Fibroblast of skin of back (primary cell): ENCODE data around the gene PDS5A. TPM values are rescaled to one million over a fixed set of nuclear protein-coding genes. Genes with fewer than 3 reads are reported as not detected.
A peak's percentile ranks its signal among the peaks of the same experiment; 100 is the strongest.
"Not testable (repeated sequence)": the region's sequence is repeated elsewhere in the genome, so short reads cannot be mapped to it uniquely, and the experiment has no call there.

ENCODE experiments used
- DNase-seq: peaks from one replicate; pipeline ENCODE4 v3.0.0-alpha.2; 2013
- polyA plus RNA-seq, 2 experiments: library from polyadenylated mRNA; unstranded; fragments of 120-200 nt; gene quantifications; one replicate each; pipeline ENCODE4 v1.2.1, GENCODE V29; 2013; ENCODE audit not compliant: insufficient read length in 2 of 2

PDS5A gene, protein sequence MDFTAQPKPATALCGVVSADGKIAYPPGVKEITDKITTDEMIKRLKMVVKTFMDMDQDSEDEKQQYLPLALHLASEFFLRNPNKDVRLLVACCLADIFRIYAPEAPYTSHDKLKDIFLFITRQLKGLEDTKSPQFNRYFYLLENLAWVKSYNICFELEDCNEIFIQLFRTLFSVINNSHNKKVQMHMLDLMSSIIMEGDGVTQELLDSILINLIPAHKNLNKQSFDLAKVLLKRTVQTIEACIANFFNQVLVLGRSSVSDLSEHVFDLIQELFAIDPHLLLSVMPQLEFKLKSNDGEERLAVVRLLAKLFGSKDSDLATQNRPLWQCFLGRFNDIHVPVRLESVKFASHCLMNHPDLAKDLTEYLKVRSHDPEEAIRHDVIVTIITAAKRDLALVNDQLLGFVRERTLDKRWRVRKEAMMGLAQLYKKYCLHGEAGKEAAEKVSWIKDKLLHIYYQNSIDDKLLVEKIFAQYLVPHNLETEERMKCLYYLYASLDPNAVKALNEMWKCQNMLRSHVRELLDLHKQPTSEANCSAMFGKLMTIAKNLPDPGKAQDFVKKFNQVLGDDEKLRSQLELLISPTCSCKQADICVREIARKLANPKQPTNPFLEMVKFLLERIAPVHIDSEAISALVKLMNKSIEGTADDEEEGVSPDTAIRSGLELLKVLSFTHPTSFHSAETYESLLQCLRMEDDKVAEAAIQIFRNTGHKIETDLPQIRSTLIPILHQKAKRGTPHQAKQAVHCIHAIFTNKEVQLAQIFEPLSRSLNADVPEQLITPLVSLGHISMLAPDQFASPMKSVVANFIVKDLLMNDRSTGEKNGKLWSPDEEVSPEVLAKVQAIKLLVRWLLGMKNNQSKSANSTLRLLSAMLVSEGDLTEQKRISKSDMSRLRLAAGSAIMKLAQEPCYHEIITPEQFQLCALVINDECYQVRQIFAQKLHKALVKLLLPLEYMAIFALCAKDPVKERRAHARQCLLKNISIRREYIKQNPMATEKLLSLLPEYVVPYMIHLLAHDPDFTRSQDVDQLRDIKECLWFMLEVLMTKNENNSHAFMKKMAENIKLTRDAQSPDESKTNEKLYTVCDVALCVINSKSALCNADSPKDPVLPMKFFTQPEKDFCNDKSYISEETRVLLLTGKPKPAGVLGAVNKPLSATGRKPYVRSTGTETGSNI (N-terminal part only)
- polyA plus RNA-seq (2013, experiment 1 of 2; ENCODE audit: insufficient read length) = 37.3 TPM
- 37.6 TPM for polyA plus RNA-seq (2013, experiment 2 of 2; ENCODE audit: insufficient read length)

DNA sequence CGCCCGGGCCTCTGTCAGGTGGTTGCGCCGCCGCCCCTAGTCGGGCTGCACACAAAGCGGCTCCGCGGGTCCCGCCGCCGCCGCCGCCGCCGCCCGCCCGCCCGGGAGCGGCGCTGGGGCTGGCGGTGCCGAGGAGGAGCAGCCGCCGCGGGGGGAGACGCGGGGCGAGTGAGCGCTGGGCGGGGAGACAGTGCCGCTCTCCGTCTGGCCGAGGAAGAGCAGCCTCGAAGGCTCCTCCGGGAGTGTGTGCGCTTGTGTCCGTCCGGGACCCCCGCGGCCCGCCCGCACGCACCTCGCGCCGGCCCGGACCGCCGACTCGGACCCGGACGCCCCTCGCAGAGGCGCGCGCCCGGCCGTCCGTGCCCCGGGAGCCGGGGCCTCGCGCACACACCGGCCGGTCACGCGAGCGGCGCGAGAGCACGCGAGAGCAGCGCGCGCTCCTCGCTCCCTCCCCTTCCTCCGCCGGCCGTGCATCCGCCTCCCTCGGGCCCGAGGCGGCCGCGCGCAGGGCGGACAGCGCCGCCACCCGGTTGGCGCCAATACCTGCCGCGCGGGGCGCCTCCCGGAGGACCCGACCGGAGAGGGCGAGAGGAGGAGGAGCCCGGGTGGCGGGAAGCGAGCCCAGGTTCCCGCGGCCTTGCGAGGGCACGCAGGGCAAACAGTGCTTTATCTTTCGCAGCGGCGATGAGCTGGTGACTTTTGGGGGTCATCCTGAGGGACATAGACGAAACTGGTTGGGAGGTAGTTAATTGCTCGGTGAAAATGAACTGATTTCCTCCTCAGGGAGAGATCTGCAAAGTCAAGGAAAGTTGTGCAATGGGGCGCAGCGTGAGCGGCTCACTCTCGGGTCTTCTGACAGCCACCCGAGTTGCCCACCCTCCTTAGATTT, at the start of gene PDS5A:
Gene PDS5A (minus strand): TSS at position 423 of the 889 bp plus-strand sequence. CDS start 1,334 bp downstream, outside the sequence.
- peak; percentile 90 for DNase-seq

DNA sequence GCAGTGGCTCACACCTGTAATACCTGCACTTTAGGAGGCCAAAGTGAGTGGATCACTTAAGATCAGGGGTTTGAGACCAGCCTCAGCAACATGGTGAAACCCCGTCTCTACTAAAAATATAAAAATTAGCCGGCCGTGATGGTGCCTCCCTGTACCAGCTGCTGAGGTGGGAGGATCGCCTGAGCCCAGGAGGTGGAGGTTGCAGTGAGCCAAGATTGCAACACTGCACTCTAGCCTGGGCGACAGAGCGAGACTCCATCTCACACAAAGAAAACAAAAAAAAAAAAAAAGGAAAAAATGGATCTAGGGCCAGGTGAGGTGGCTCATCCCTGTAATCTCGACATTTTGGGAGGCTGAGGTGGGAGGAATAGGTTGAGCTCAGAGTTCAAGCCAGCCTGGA, 46.3 kb upstream of the PDS5A start:
- not testable (repeated sequence) for DNase-seq

GRCh38 chr4:40021116-40021515, 43.4 kb upstream of the PDS5A start:
- DNase-seq = not testable (repeated sequence)

DNA sequence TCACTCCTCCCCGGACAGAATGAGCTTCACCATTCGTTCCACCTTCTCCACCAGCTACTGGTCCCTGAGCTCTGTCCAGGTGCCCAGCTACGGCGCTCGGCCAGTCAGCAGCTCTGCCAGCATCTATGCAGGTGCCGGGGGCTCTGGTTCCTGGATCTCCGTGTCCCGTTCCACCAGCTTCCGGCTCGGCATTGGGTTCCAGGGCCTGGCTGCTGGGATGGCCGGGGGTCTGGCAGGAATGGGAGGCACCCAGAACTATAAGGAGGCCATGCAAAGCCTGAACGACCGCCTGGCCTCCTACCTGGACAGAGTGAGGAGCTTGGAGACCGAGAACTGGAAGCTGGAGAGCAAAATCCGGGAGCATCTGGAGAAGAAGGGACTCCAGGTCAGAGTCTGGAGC, 42.5 kb upstream of the PDS5A start:
- no peak for DNase-seq

DNA sequence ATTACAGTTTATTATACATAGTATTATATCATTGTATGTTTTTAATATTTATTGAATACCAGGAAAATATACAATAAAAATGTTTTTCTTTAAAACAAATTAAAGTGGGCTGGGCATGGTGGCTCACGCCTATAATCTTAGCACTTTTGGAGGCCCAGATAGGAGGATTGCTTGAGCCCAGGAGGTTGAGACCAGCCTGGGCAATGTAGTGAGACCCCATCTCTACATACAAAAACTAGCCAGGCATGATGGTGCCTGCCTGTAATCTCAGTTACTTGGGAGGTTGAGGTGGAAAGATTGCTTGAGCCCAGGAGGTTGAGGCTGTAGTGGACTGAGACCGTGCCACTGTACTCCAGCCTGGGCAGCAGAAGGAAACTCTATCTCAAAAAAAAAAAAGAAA, 38.3 kb upstream of the PDS5A start:
- no peak for DNase-seq

- peak; percentile 50 for DNase-seq
Measured at GRCh38 chr4:40003986-40004385, 26.3 kb upstream of the PDS5A start.

- no peak for DNase-seq
Measured at GRCh38 chr4:40000711-40001110, 23.0 kb upstream of the PDS5A start.

DNA sequence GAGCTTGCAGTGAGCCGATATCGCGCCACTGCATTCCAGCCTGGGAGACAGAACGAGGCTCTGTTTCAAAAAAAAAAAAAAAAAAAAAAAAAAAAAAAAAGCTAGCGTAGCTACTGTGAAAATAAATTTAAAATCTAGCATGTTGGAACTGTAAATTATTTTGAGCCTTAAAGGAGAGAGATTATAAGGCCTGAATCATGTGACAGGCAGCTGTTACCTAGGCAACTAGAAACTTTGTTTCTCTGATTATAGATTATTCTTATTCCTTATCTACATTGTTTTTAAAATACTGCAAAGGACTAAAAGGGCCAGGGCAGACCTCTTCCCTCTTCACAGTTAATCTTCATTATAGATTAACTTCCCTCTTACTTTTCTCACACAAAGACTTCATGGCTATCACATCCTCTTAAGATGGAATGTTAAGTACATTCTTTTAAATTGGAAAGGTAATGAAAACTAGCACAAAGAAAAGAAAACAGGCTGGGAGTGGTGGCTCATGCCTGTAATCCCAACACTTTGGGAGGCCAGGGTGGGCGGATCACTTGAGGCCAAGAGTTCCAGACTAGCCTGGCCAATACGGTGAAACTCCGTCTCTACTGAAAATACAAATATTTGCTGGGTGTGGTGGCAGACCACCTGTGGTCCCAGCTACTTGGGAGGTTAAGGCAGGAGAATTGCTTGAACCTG, 21.1 kb upstream of the PDS5A start:
- no peak for DNase-seq

DNA sequence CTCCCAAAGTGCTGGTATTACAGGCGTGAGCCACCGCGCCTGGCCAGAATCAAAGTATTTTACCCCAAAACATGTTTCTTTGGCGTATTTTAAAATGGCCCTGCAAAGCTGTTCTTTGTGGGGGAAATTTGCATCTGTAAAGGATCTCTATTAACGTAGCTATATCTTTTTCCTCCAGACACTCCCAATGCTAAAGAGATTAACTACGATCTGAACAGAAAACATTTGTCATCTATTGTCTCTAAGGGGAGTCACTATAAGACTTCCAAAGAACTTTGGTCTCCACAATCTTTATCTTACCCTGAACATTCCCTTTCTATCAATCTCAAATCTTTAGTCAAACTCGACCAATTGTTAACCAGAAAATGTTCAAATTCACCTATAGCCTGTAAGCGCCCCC, 19.1 kb upstream of the PDS5A start:
- DNase-seq = no peak

- no peak for DNase-seq
Measured at GRCh38 chr4:39994406-39994805, 16.7 kb upstream of the PDS5A start.

- DNase-seq = not testable (repeated sequence)
Measured at GRCh38 chr4:39989381-39989780, 11.7 kb upstream of the PDS5A start.

- no peak for DNase-seq
Measured at GRCh38 chr4:39987485-39987884, 9.8 kb upstream of the PDS5A start.

DNA sequence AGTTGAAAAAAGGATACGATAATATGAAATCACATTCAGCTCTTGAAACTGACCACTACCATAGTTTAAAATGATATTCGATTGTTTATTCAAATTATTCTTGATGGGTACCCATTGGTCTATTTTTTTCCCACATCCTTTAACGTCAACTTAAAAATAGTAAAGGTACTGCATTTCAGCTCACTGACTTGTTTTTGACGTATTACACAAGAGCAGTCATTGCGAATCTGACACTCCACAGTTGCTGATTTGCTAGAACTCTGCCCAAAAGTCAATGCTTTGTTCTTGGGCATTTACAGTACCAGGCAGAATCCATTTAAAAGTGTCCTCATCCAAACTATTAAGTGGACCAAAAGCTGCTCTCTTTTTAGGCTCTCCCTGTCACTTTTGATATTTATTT, 1.2 kb upstream of the PDS5A start:
- DNase-seq = no peak

GRCh38 chr4:39978378-39978775, 666 bp upstream of the PDS5A start:
- DNase-seq = no peak

- peak; percentile 16 for DNase-seq
Measured at GRCh38 chr4:39976945-39977488, 694 bp downstream of the PDS5A start.

GRCh38 chr4:39976141-39976944, 1.4 kb downstream of the PDS5A start:
- DNase-seq = peak; percentile 82

- DNase-seq = no peak
Measured at GRCh38 chr4:39975488-39976089, 2.1 kb downstream of the PDS5A start.

DNA sequence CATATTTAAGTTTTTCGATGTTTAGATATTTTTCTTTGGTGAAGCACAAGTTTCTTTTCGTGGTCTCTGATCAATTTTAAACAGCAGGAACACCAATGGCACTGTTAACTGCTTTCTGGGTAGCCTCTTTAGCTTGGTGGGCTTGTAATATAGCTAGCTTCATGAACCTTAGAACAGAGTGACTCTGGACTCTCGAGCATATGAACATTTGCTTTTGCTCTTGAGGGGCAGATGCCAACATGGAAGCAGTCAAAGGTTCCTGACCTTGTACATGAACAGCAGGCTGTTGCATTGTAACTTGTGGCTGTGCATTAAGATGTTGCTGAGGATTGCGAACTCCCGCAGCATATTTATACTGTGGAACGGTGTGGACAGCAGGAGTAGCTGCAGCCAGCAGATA, 4.7 kb downstream of the PDS5A start:
- DNase-seq = not testable (repeated sequence)
